B cell (primary cell): ENCODE results near the gene ELOB. TPM values are rescaled to one million over a fixed set of nuclear protein-coding genes. Genes with fewer than 3 reads are reported as not detected.
A peak's percentile ranks its signal among the peaks of the same experiment; 100 is the strongest.

ENCODE experiments used
- ATAC-seq: fragments of 200-7000 bp; cut with Tn5 transposase; one replicate; pipeline ENCODE4 v1.10.0; 2021; ENCODE audit warnings: low read depth, mild to moderate bottlenecking, moderate number of reproducible peaks, moderate library complexity
- CTCF ChIA-PET: fragments of 350-600 bp; sonication (Branson Sonifier 250); formaldehyde crosslinking; loops from one replicate; lab custom pipeline; 2021; ENCODE audit warnings: antibody characterized with exemption, inconsistent platforms; lab: Charles Lee
- POLR2A ChIA-PET: fragments of 350-600 bp; sonication (Branson Sonifier 250); formaldehyde crosslinking; loops from one replicate; lab custom pipeline; 2021; ENCODE audit warnings: antibody characterized with exemption; lab: Charles Lee
- DNase-seq: peaks from one replicate; pipeline ENCODE4 v3.0.0; 2013
- H2AFZ ChIP-seq: 2 replicates; pipeline ENCODE4 v1.6.1; 2012; ENCODE audit warnings: mild to moderate bottlenecking, low read depth, low read length; ENCODE audit not compliant: insufficient read depth, poor library complexity, severe bottlenecking
- H3K27ac ChIP-seq, 2 donors: 1 replicate in 1 of 2; 2 replicates in 1 of 2; pipeline ENCODE4 v1.5.1; 2012 to 2013; ENCODE audit warnings: low read length in 2 of 2, mild to moderate bottlenecking in 2 of 2, moderate library complexity in 1 of 2
- H3K27me3 ChIP-seq, 4 experiments: fragments of 200-600 bp in 1 of 4; sonication (generic) in 1 of 4; replicated peaks in 1 of 4; 1 replicate in 2 of 4; 2 replicates in 2 of 4; pipeline versions ENCODE4 v1.6.1 to v1.7.0; 2013 to 2016; ENCODE audit warnings: low read length in 3 of 4, mild to moderate bottlenecking in 2 of 4, mixed read lengths in 1 of 4, moderate library complexity in 1 of 4; ENCODE audit not compliant: insufficient read depth in 4 of 4, control insufficient read depth in 3 of 4; ENCODE audit errors: control extremely low read depth in 1 of 4
- H3K36me3 ChIP-seq, 2 experiments: replicated peaks in 1 of 2; 1 replicate in 1 of 2; 2 replicates in 1 of 2; pipeline versions ENCODE4 v1.6.1 to v1.7.1; 2013; ENCODE audit warnings: low read length in 1 of 2; ENCODE audit not compliant: insufficient read depth in 2 of 2, control insufficient read depth in 1 of 2; ENCODE audit errors: control extremely low read depth in 1 of 2, extremely low read depth in 1 of 2
- H3K4me1 ChIP-seq, 2 donors: fragments of 200-600 bp in 1 of 2; sonication (generic) in 1 of 2; 1 replicate in 1 of 2; 2 replicates in 1 of 2; pipeline versions ENCODE4 v1.5.1 to v1.6.1; 2013 to 2017; ENCODE audit warnings: low read length in 2 of 2; ENCODE audit not compliant: control insufficient read depth in 2 of 2, insufficient read depth in 2 of 2
- H3K4me2 ChIP-seq: replicated peaks from 2 replicates; pipeline ENCODE3; 2012; ENCODE audit warnings: mild to moderate bottlenecking, low read depth, low read length; ENCODE audit not compliant: poor library complexity, severe bottlenecking
- H3K4me3 ChIP-seq, 5 experiments: fragments of 200-600 bp in 1 of 5; sonication (generic) in 1 of 5; 1 replicate in 3 of 5; 2 replicates in 2 of 5; pipeline versions ENCODE4 v1.5.1 to v1.7.0; 2011 to 2016; ENCODE audit warnings: low read length in 4 of 5, mild to moderate bottlenecking in 4 of 5, low read depth in 2 of 5, control low read depth in 1 of 5, moderate library complexity in 1 of 5; ENCODE audit not compliant: insufficient read depth in 1 of 5; ENCODE audit errors: control extremely low read depth in 1 of 5, extremely low read depth in 1 of 5
- H3K79me2 ChIP-seq: fragments of 200-600 bp; sonication (generic); one replicate; pipeline ENCODE4 v1.6.0; 2016; ENCODE audit warnings: low read length; ENCODE audit not compliant: control insufficient read depth, insufficient read depth
- H3K9ac ChIP-seq: fragments of 200-600 bp; sonication (generic); 2 replicates; pipeline ENCODE4 v1.6.1; 2017; ENCODE audit warnings: mild to moderate bottlenecking, low read length, moderate library complexity
- H3K9me3 ChIP-seq, 3 donors: one replicate each; pipeline versions ENCODE4 v1.6.1 to v1.7.1; 2013; ENCODE audit warnings: low read length in 2 of 3; ENCODE audit not compliant: control insufficient read depth in 2 of 3, insufficient read depth in 1 of 3; ENCODE audit errors: control extremely low read depth in 1 of 3
- H4K20me1 ChIP-seq: 2 replicates; pipeline ENCODE4 v1.6.0; 2012; ENCODE audit warnings: mild to moderate bottlenecking, low read length; ENCODE audit not compliant: insufficient read depth, control insufficient read depth, poor library complexity, severe bottlenecking
- H3K27ac Mint-ChIP-seq: one replicate; pipeline ENCODE4 v1.8.0; 2021; ENCODE audit warnings: mixed read lengths
- H3K27me3 Mint-ChIP-seq: one replicate; pipeline ENCODE4 v1.8.0; 2021; ENCODE audit warnings: mixed read lengths
- H3K4me1 Mint-ChIP-seq: one replicate; pipeline ENCODE4 v1.8.0; 2021; ENCODE audit warnings: mixed read lengths
- H3K4me3 Mint-ChIP-seq: one replicate; pipeline ENCODE4 v1.8.0; 2021; ENCODE audit warnings: mixed read lengths
- H3K9me3 Mint-ChIP-seq: one replicate; pipeline ENCODE4 v1.8.0; 2022; ENCODE audit warnings: mixed read lengths; ENCODE audit not compliant: insufficient read depth
- EZH2 ChIP-seq: IDR thresholded peaks from 2 replicates; pipeline ENCODE4 v1.6.1; 2012; ENCODE audit warnings: borderline replicate concordance, low read depth, mild to moderate bottlenecking, moderate library complexity, low read length; ENCODE audit not compliant: insufficient read depth, poor library complexity, severe bottlenecking
- WGBS: methylation state at CpG from one replicate; pipeline ENCODE4 v1.1.5; 2013; ENCODE audit warnings: missing lambda C conversion rate; ENCODE audit not compliant: insufficient coverage; 5-methylcytosine and 5-hydroxymethylcytosine counted together
- intact Hi-C: fragments of 100-400 bp; cut with micrococcal nuclease; formaldehyde crosslinking; loops from one replicate; pipeline ENCODE4 v1.10.0; 2022
- polyA plus RNA-seq: library from polyadenylated mRNA; depleted of rRNA; stranded (reverse); fragments of >200 nt; gene quantifications from 2 replicates; pipeline ENCODE4 v1.2.3, GENCODE V29; 2012
- total RNA-seq, 2 donors: library from RNA; stranded (reverse); fragments of 120-200 nt in 1 of 2; gene quantifications; 1 replicate in 1 of 2; 2 replicates in 1 of 2; pipeline versions ENCODE4 v1.2.3 to v1.2.4, GENCODE V29; 2013 to 2022
- TF ChIP-seq, protein P1 (sequence below): fragments of 200-600 bp; IDR thresholded peaks from one replicate; pipeline ENCODE4 v1.8.0; 2022; ENCODE audit warnings: antibody characterized with exemption, mild to moderate bottlenecking

ELOB gene
- total and polyA plus RNA-seq, 2 donors (not counting 1 experiment from before 2014, with no cell fraction given): 93.1 to 136 TPM

DNA sequence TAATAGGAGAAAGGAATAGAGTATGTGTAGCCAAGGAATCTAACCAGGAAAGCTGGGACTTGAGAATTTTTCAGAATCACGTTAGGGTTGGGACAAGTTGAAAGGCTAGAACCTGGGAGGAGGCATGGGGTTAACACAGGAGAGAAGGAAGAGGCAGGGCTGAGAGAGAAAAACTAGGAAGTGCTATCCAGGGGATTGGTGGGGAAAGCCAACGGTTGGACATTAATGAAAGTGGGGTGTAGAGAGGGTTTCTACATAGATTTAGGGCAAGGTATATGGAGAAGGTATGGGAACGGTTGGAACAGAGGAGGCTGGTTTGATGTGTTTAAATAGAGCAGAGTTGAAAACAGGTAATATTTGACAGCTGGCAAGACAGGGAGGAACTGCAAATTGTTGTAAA is 21.9 kb downstream of the ELOB start:
- no peaks in the 10 kb centered on the region for H3K27me3 Mint-ChIP-seq
- Histone ChIP-seq H3K27ac (peak overlapping the region in 1 of 2 donors; percentile 98), H3K36me3 (peaks cover 4 to 36% of the 10 kb centered on the region in 2 experiments), H4K20me1 (peaks cover 74% of the 10 kb centered on the region), H3K4me3 (peak overlapping the region in 1 of 5 experiments; percentile 21), H3K4me1 (peaks cover 36 to 45% of the 10 kb centered on the region in 2 donors), H3K79me2 (peaks cover 75% of the 10 kb centered on the region), H3K9me3 (peaks cover 0 to 10% (median 3%) of the 10 kb centered on the region in 3 donors), H3K27me3 (no peaks in the 10 kb centered on the region), H3K4me2 (peak overlapping the region; percentile 97), H3K9ac (peak overlapping the region; percentile 92), H2AFZ (no peak overlapping the region)
- ATAC-seq (no peak), DNase-seq (no peak)
- peaks cover 2% of the 10 kb centered on the region for H3K9me3 Mint-ChIP-seq
- intact Hi-C loops: no loop called here
- no peak overlapping the region for H3K27ac Mint-ChIP-seq
- peaks cover 54% of the 10 kb centered on the region for H3K4me1 Mint-ChIP-seq
- 53% methylated on average over 3 of the region's 3 CpGs for WGBS
- CTCF ChIA-PET: no interaction called here
- no peak for TF ChIP-seq EZH2
- TF ChIP-seq, protein P1, sequence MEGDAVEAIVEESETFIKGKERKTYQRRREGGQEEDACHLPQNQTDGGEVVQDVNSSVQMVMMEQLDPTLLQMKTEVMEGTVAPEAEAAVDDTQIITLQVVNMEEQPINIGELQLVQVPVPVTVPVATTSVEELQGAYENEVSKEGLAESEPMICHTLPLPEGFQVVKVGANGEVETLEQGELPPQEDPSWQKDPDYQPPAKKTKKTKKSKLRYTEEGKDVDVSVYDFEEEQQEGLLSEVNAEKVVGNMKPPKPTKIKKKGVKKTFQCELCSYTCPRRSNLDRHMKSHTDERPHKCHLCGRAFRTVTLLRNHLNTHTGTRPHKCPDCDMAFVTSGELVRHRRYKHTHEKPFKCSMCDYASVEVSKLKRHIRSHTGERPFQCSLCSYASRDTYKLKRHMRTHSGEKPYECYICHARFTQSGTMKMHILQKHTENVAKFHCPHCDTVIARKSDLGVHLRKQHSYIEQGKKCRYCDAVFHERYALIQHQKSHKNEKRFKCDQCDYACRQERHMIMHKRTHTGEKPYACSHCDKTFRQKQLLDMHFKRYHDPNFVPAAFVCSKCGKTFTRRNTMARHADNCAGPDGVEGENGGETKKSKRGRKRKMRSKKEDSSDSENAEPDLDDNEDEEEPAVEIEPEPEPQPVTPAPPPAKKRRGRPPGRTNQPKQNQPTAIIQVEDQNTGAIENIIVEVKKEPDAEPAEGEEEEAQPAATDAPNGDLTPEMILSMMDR: no peak
- POLR2A ChIA-PET: no interaction called here
- peak overlapping the region; percentile 84 for H3K4me3 Mint-ChIP-seq

DNA sequence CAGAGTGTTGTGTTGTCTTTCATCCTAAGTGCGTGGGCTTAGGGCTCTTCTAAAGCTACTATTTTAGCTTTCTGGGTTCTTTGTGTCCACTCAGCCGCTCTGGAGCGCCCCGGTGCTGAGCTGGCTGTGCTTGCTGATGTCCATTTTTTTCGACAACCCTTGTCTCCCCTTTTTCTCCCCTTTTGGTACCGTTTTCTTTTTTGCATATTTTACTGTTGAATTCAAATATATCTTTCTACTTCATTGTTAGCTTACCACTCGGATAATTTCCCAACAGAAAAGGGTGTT is 23.4 kb downstream of the ELOB start:
- 4% methylated on average over 4 of the region's 7 CpGs for WGBS
- Mint-ChIP-seq H3K9me3 (peaks cover 2% of the 10 kb centered on the region), H3K27ac (peak overlapping the region; percentile 92), H3K4me3 (peak overlapping the region; percentile 84), H3K4me1 (peaks cover 53% of the 10 kb centered on the region), H3K27me3 (no peaks in the 10 kb centered on the region)
- peaks cover 0 to 10% (median 3%) of the 10 kb centered on the region in 3 donors for H3K9me3 ChIP-seq
- H3K27me3 ChIP-seq: no peaks in the 10 kb centered on the region
- H3K4me3 ChIP-seq: peak overlapping the region; percentile 68 to 97 (median 78)
- peaks cover 76% of the 10 kb centered on the region for H3K79me2 ChIP-seq
- ATAC-seq: no peak
- peaks cover 59% of the 10 kb centered on the region for H4K20me1 ChIP-seq
- H2AFZ ChIP-seq: no peak overlapping the region
- ChIA-PET POLR2A (interaction anchor here (3.5 kb wide), 1 partner anchor 23 kb away, joined by 31 read pairs; the partner anchor contains the start of gene ELOB), CTCF (no interaction called here)
- peak overlapping the region; percentile 95 to 98 for H3K27ac ChIP-seq
- TF ChIP-seq EZH2: no peak
- TF ChIP-seq, protein P1: no peak
- peak overlapping the region; percentile 92 for H3K9ac ChIP-seq
- peak overlapping the region; percentile 97 for H3K4me2 ChIP-seq
- peaks cover 36 to 45% of the 10 kb centered on the region in 2 donors for H3K4me1 ChIP-seq
- intact Hi-C loops: loop anchor here (2.0 to 5.0 kb wide), 2 partner anchors 129 to 269 kb away; partner anchors contain the start of genes FLYWCH2, HCFC1R1, THOC6 and TNFRSF12A
- H3K36me3 ChIP-seq: peaks cover 3 to 22% of the 10 kb centered on the region in 2 experiments
- DNase-seq: no peak
